Hepatocyte (in vitro differentiated cells): ENCODE measurements around the gene CSPG4. TPM values are rescaled to one million over a fixed set of nuclear protein-coding genes. Genes with fewer than 3 reads are reported as not detected.

Experiments
- DNase-seq: peaks from one replicate; pipeline ENCODE4 v3.0.0-alpha.2; 2016; ENCODE audit warnings: low spot score
- H2AFZ ChIP-seq: fragments of 200-600 bp; sonication (generic); 2 replicates; pipeline ENCODE4 v1.6.0; 2016; ENCODE audit warnings: antibody characterized with exemption, mild to moderate bottlenecking
- H3K27ac ChIP-seq: fragments of 200-600 bp; sonication (generic); 2 replicates; pipeline ENCODE4 v1.5.1; 2016; ENCODE audit warnings: mild to moderate bottlenecking
- H3K27me3 ChIP-seq: fragments of 200-600 bp; sonication (generic); 2 replicates; pipeline ENCODE4 v1.6.1; 2016
- H3K36me3 ChIP-seq: fragments of 200-600 bp; sonication (generic); replicated peaks from 2 replicates; pipeline ENCODE4 v1.5.1; 2016; ENCODE audit warnings: low read depth; ENCODE audit not compliant: insufficient read depth
- H3K4me1 ChIP-seq: fragments of 200-600 bp; sonication (generic); 2 replicates; pipeline ENCODE4 v1.5.1; 2016; ENCODE audit warnings: mild to moderate bottlenecking, moderate library complexity; ENCODE audit not compliant: insufficient read depth
- H3K4me2 ChIP-seq: fragments of 200-600 bp; sonication (generic); 2 replicates; pipeline ENCODE4 v1.6.0; 2016
- H3K4me3 ChIP-seq: fragments of 200-600 bp; sonication (generic); 2 replicates; pipeline ENCODE4 v1.5.1; 2016; ENCODE audit warnings: mild to moderate bottlenecking
- H3K79me2 ChIP-seq: fragments of 200-600 bp; sonication (generic); 2 replicates; pipeline ENCODE4 v1.6.0; 2017; ENCODE audit warnings: mild to moderate bottlenecking
- H3K9me2 ChIP-seq: fragments of 200-600 bp; sonication (generic); replicated peaks from 2 replicates; pipeline ENCODE4 v1.6.0; 2017; ENCODE audit warnings: mild to moderate bottlenecking; ENCODE audit not compliant: insufficient read depth
- H3K9me3 ChIP-seq: fragments of 200-600 bp; sonication (generic); 2 replicates; pipeline ENCODE4 v1.5.1; 2016; ENCODE audit warnings: low read depth, mild to moderate bottlenecking
- H4K20me1 ChIP-seq: fragments of 200-600 bp; sonication (generic); 2 replicates; pipeline ENCODE4 v1.6.0; 2016; ENCODE audit warnings: mild to moderate bottlenecking; ENCODE audit not compliant: insufficient read depth, poor library complexity, severe bottlenecking
- EZH2 ChIP-seq: fragments of 200-600 bp; sonication (generic); IDR thresholded peaks from 2 replicates; pipeline ENCODE4 v1.6.1; 2016; ENCODE audit warnings: antibody characterized with exemption, mild to moderate bottlenecking, borderline replicate concordance
- EZH2phosphoT487 ChIP-seq: fragments of 200-600 bp; sonication (generic); IDR thresholded peaks from one replicate; pipeline ENCODE4 v1.6.1; 2018; ENCODE audit warnings: antibody characterized with exemption, mild to moderate bottlenecking, low read depth, moderate library complexity; ENCODE audit not compliant: unreplicated experiment, severe bottlenecking
- WGBS: methylation state at CpG from one replicate; pipeline ENCODE4 v1.1.6; 2016; ENCODE audit warnings: low lambda C conversion rate; ENCODE audit errors: missing lambda C conversion rate; 5-methylcytosine and 5-hydroxymethylcytosine counted together
- polyA plus RNA-seq: library from polyadenylated mRNA; unstranded; fragments of >200 nt; fragmentation: Nextera tagmentation; extraction: Ambion mirVana; gene quantifications from 2 replicates; pipeline ENCODE4 v1.2.1, GENCODE V29; 2016
- total RNA-seq: library from RNA; depleted of rRNA; stranded (reverse); fragments of >200 nt; gene quantifications from 2 replicates; pipeline ENCODE4 v1.2.3, GENCODE V29; 2014
- TF ChIP-seq, protein P1 (sequence below): fragments of 200-600 bp; sonication (generic); IDR thresholded peaks from 2 replicates; pipeline ENCODE4 v1.5.1; 2016; ENCODE audit warnings: antibody characterized with exemption, mild to moderate bottlenecking; ENCODE audit not compliant: poor library complexity

The CSPG4 gene
- total and polyA plus RNA-seq, 2 experiments from 2014 or later: 6.4 to 7.8 TPM

DNA sequence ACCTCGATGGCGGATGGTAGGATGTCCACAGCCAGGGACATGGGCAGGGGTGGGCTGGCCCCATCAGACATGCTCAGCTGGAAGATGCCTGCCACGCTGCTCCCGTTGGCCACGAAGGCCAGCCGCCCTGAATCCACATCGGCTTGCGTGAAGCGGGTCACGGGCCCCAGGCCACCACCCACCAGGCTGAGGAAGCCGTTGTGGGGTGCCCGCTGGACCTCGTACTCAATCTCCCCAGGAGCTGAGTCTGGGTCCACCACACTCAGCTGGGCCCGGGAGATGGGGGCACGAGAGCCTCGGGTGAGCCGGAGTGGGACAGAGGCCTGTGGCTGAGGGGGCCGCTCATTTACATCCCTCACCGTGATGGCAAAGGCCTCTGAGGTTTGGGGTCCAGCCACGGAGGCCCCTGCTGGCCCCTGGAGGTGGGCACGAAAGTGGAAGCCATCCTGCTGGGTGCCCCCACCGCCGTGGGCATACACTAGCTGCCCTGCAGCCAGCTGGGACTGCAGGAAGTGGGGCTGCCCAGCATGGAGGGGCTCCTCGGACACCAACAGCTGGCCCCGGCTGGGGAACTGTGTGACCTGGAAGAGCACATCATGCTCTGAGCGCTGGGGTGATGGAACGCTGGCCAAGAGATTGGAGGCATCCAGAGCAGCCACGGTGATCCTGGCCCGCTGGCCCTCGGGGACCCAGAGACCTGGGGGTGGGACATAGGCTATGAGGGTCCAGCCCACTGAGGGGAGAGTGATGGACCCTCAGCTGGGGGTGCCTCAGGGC, 35.8 kb downstream of the CSPG4 start:
- H3K79me2 ChIP-seq: no peaks in the 10 kb centered on the region
- H3K27me3 ChIP-seq: no peaks in the 10 kb centered on the region
- no peak overlapping the region for H3K4me3 ChIP-seq
- TF ChIP-seq, protein P1, sequence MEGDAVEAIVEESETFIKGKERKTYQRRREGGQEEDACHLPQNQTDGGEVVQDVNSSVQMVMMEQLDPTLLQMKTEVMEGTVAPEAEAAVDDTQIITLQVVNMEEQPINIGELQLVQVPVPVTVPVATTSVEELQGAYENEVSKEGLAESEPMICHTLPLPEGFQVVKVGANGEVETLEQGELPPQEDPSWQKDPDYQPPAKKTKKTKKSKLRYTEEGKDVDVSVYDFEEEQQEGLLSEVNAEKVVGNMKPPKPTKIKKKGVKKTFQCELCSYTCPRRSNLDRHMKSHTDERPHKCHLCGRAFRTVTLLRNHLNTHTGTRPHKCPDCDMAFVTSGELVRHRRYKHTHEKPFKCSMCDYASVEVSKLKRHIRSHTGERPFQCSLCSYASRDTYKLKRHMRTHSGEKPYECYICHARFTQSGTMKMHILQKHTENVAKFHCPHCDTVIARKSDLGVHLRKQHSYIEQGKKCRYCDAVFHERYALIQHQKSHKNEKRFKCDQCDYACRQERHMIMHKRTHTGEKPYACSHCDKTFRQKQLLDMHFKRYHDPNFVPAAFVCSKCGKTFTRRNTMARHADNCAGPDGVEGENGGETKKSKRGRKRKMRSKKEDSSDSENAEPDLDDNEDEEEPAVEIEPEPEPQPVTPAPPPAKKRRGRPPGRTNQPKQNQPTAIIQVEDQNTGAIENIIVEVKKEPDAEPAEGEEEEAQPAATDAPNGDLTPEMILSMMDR: no peak
- TF ChIP-seq EZH2 (no peak), EZH2phosphoT487 (no peak)
- H3K9me3 ChIP-seq: no peaks in the 10 kb centered on the region
- no peaks in the 10 kb centered on the region for H4K20me1 ChIP-seq
- no peak overlapping the region for H3K27ac ChIP-seq
- WGBS: 98% methylated on average over 30 of the region's 30 CpGs
- H3K36me3 ChIP-seq: no peaks in the 10 kb centered on the region
- DNase-seq: no peak
- H2AFZ ChIP-seq: no peak overlapping the region
- no peak overlapping the region for H3K4me2 ChIP-seq
- H3K4me1 ChIP-seq: peaks cover 29% of the 10 kb centered on the region
- H3K9me2 ChIP-seq: no peaks in the 10 kb centered on the region

DNA sequence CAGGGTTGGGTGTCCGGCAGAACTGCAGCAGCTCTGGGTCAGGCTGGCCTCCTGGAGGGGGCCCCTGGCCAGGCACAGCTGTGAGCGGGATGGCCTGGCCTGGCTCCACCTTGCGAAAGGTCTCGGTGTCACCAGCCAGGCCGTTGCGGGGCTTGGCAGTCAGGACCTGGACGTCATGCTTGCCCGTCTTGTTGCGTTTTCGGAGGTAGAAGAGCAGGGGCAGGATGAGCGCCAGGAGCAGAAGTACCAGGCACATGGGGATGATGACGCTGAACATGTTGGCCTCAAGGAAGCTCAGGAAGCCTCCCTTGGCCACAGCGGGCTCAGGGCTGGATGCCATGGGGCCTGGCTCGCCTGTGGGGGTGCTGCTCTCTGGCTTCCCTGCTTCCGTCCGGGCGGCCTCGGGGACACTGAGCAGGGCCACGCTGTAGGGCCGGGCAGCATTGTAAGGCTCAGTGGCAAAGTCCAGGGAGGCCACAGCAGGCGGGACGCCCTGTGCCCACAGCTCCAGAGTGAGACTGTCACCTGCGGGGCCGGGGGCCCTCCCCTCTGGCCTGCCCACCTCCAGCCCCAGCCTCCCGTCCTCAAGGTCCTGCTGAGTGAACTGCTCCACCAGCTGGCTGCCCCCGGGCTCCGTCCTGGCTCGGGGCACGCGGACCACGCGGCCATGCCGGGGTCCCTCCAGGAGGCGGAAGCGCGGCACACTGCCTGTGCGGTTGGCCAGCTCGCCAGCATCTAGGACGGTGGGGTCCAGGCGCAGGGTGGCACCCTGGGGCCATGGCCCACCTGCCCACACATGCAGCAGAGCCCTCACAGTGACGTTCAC, 36.9 kb downstream of the CSPG4 start:
- Histone ChIP-seq H3K4me1 (peaks cover 38% of the 10 kb centered on the region), H3K79me2 (no peaks in the 10 kb centered on the region), H3K4me3 (no peak overlapping the region), H4K20me1 (no peaks in the 10 kb centered on the region), H3K27me3 (no peaks in the 10 kb centered on the region), H2AFZ (no peak overlapping the region), H3K9me2 (no peaks in the 10 kb centered on the region), H3K36me3 (no peaks in the 10 kb centered on the region), H3K27ac (no peak overlapping the region), H3K4me2 (no peak overlapping the region), H3K9me3 (no peaks in the 10 kb centered on the region)
- DNase-seq: no peak
- no peak for TF ChIP-seq EZH2
- TF ChIP-seq EZH2phosphoT487: no peak
- TF ChIP-seq, protein P1: no peak
- 95% methylated on average over 36 of the region's 41 CpGs for WGBS

GRCh38 chr15:75674366-75674765, 38.3 kb downstream of the CSPG4 start:
- Histone ChIP-seq H3K4me3 (no peak overlapping the region), H3K79me2 (no peaks in the 10 kb centered on the region), H3K9me3 (no peaks in the 10 kb centered on the region), H3K4me1 (peaks cover 38% of the 10 kb centered on the region), H3K9me2 (no peaks in the 10 kb centered on the region), H2AFZ (no peak overlapping the region), H3K4me2 (no peak overlapping the region), H3K36me3 (no peaks in the 10 kb centered on the region), H4K20me1 (no peaks in the 10 kb centered on the region), H3K27me3 (no peaks in the 10 kb centered on the region), H3K27ac (peak overlapping the region; percentile 95)
- TF ChIP-seq, protein P1: no peak
- TF ChIP-seq EZH2phosphoT487: no peak
- DNase-seq: no peak
- WGBS: 85% methylated on average over 8 of the region's 8 CpGs
